Loucy (cell line): ENCODE data around the gene PIGC.

Source experiments
- EZH2phosphoT487 ChIP-seq: fragments of 200-600 bp; IDR thresholded peaks from 2 replicates; pipeline ENCODE4 v1.6.1; 2018; ENCODE audit warnings: antibody characterized with exemption, mild to moderate bottlenecking, moderate library complexity, borderline replicate concordance
- TF ChIP-seq, protein P1 (sequence below): fragments of 200-600 bp; sonication (generic); conservative IDR thresholded peaks from 2 replicates; pipeline ENCODE4 v1.5.1; 2014; ENCODE audit warnings: mild to moderate bottlenecking, antibody characterized with exemption, low read length

DNA sequence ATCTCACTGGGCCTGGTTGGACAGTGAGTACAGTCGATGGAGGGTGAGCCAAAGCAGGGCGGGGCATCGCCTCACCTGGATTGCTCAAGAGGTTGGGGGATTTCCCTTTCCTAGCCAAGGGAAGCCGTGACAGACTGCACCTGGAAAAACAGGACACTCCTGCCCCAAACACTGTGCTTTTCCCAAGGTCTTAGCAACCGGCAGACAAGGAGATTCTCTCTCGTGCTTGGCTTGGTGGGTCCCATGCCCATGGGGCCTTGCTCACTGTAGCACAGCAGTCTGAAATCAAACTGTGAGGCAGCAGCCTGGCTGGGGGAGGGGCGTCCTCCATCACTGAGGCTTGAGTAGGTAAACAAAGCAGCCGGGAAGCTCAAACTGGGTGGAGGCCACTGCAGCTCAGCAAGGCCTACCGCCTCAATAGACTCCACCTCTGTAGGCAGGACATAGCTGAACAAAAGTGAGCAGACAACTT is 12.1 kb downstream of the PIGC start:
- TF ChIP-seq, protein P1, sequence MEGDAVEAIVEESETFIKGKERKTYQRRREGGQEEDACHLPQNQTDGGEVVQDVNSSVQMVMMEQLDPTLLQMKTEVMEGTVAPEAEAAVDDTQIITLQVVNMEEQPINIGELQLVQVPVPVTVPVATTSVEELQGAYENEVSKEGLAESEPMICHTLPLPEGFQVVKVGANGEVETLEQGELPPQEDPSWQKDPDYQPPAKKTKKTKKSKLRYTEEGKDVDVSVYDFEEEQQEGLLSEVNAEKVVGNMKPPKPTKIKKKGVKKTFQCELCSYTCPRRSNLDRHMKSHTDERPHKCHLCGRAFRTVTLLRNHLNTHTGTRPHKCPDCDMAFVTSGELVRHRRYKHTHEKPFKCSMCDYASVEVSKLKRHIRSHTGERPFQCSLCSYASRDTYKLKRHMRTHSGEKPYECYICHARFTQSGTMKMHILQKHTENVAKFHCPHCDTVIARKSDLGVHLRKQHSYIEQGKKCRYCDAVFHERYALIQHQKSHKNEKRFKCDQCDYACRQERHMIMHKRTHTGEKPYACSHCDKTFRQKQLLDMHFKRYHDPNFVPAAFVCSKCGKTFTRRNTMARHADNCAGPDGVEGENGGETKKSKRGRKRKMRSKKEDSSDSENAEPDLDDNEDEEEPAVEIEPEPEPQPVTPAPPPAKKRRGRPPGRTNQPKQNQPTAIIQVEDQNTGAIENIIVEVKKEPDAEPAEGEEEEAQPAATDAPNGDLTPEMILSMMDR, result no peak
- no peak for TF ChIP-seq EZH2phosphoT487
